Hepatocyte (in vitro differentiated cells): Measurements from ENCODE around the gene CAVIN1. TPM values are rescaled to one million over a fixed set of nuclear protein-coding genes. Genes with fewer than 3 reads are reported as not detected.

Experiments used
- DNase-seq: peaks from one replicate; pipeline ENCODE4 v3.0.0-alpha.2; 2016; ENCODE audit warnings: low spot score
- H2AFZ ChIP-seq: fragments of 200-600 bp; sonication (generic); 2 replicates; pipeline ENCODE4 v1.6.0; 2016; ENCODE audit warnings: antibody characterized with exemption, mild to moderate bottlenecking
- H3K27ac ChIP-seq: fragments of 200-600 bp; sonication (generic); 2 replicates; pipeline ENCODE4 v1.5.1; 2016; ENCODE audit warnings: mild to moderate bottlenecking
- H3K27me3 ChIP-seq: fragments of 200-600 bp; sonication (generic); 2 replicates; pipeline ENCODE4 v1.6.1; 2016
- H3K36me3 ChIP-seq: fragments of 200-600 bp; sonication (generic); replicated peaks from 2 replicates; pipeline ENCODE4 v1.5.1; 2016; ENCODE audit warnings: low read depth; ENCODE audit not compliant: insufficient read depth
- H3K4me1 ChIP-seq: fragments of 200-600 bp; sonication (generic); 2 replicates; pipeline ENCODE4 v1.5.1; 2016; ENCODE audit warnings: mild to moderate bottlenecking, moderate library complexity; ENCODE audit not compliant: insufficient read depth
- H3K4me2 ChIP-seq: fragments of 200-600 bp; sonication (generic); 2 replicates; pipeline ENCODE4 v1.6.0; 2016
- H3K4me3 ChIP-seq: fragments of 200-600 bp; sonication (generic); 2 replicates; pipeline ENCODE4 v1.5.1; 2016; ENCODE audit warnings: mild to moderate bottlenecking
- H3K79me2 ChIP-seq: fragments of 200-600 bp; sonication (generic); 2 replicates; pipeline ENCODE4 v1.6.0; 2017; ENCODE audit warnings: mild to moderate bottlenecking
- H3K9me2 ChIP-seq: fragments of 200-600 bp; sonication (generic); replicated peaks from 2 replicates; pipeline ENCODE4 v1.6.0; 2017; ENCODE audit warnings: mild to moderate bottlenecking; ENCODE audit not compliant: insufficient read depth
- H3K9me3 ChIP-seq: fragments of 200-600 bp; sonication (generic); 2 replicates; pipeline ENCODE4 v1.5.1; 2016; ENCODE audit warnings: low read depth, mild to moderate bottlenecking
- H4K20me1 ChIP-seq: fragments of 200-600 bp; sonication (generic); 2 replicates; pipeline ENCODE4 v1.6.0; 2016; ENCODE audit warnings: mild to moderate bottlenecking; ENCODE audit not compliant: insufficient read depth, poor library complexity, severe bottlenecking
- CTCF ChIP-seq: fragments of 200-600 bp; sonication (generic); IDR thresholded peaks from 2 replicates; pipeline ENCODE4 v1.5.1; 2016; ENCODE audit warnings: antibody characterized with exemption, mild to moderate bottlenecking; ENCODE audit not compliant: poor library complexity
- EZH2 ChIP-seq: fragments of 200-600 bp; sonication (generic); IDR thresholded peaks from 2 replicates; pipeline ENCODE4 v1.6.1; 2016; ENCODE audit warnings: antibody characterized with exemption, mild to moderate bottlenecking, borderline replicate concordance
- EZH2phosphoT487 ChIP-seq: fragments of 200-600 bp; sonication (generic); IDR thresholded peaks from one replicate; pipeline ENCODE4 v1.6.1; 2018; ENCODE audit warnings: antibody characterized with exemption, mild to moderate bottlenecking, low read depth, moderate library complexity; ENCODE audit not compliant: unreplicated experiment, severe bottlenecking
- WGBS: methylation state at CpG from one replicate; pipeline ENCODE4 v1.1.6; 2016; ENCODE audit warnings: low lambda C conversion rate; ENCODE audit errors: missing lambda C conversion rate; 5-methylcytosine and 5-hydroxymethylcytosine counted together
- polyA plus RNA-seq: library from polyadenylated mRNA; unstranded; fragments of >200 nt; fragmentation: Nextera tagmentation; extraction: Ambion mirVana; gene quantifications from 2 replicates; pipeline ENCODE4 v1.2.1, GENCODE V29; 2016
- total RNA-seq: library from RNA; depleted of rRNA; stranded (reverse); fragments of >200 nt; gene quantifications from 2 replicates; pipeline ENCODE4 v1.2.3, GENCODE V29; 2014

The CAVIN1 gene
- total and polyA plus RNA-seq, 2 experiments from 2014 or later: 85.8 to 111 TPM

GRCh38 chr17:42406615-42407288 is 16.3 kb downstream of the CAVIN1 start:
- H3K27me3 ChIP-seq: no peaks in the 10 kb centered on the region
- peaks cover 8% of the 10 kb centered on the region for H4K20me1 ChIP-seq
- H3K9me3 ChIP-seq: no peaks in the 10 kb centered on the region
- no peak overlapping the region for H3K4me2 ChIP-seq
- H3K9me2 ChIP-seq: no peaks in the 10 kb centered on the region
- no peak overlapping the region for H3K27ac ChIP-seq
- H3K4me3 ChIP-seq: no peak overlapping the region
- no peaks in the 10 kb centered on the region for H3K36me3 ChIP-seq
- no peak for DNase-seq
- TF ChIP-seq EZH2 (no peak), EZH2phosphoT487 (no peak), CTCF (no peak)
- WGBS: 90% methylated on average over 5 of the region's 5 CpGs
- peaks cover 10% of the 10 kb centered on the region for H3K4me1 ChIP-seq
- no peak overlapping the region for H2AFZ ChIP-seq
- peaks cover 12% of the 10 kb centered on the region for H3K79me2 ChIP-seq

GRCh38 chr17:42405963-42406495 is 17.0 kb downstream of the CAVIN1 start:
- H3K4me2 ChIP-seq: no peak overlapping the region
- TF ChIP-seq CTCF (peak; percentile 89), EZH2phosphoT487 (no peak)
- H3K27ac ChIP-seq: no peak overlapping the region
- peaks cover 7% of the 10 kb centered on the region for H4K20me1 ChIP-seq
- H3K27me3 ChIP-seq: no peaks in the 10 kb centered on the region
- H3K4me1 ChIP-seq: peaks cover 10% of the 10 kb centered on the region
- no peak overlapping the region for H2AFZ ChIP-seq
- no peaks in the 10 kb centered on the region for H3K36me3 ChIP-seq
- peaks cover 12% of the 10 kb centered on the region for H3K79me2 ChIP-seq
- DNase-seq: peak; percentile 84
- 51% methylated on average over 26 of the region's 26 CpGs for WGBS
- no peaks in the 10 kb centered on the region for H3K9me2 ChIP-seq
- H3K9me3 ChIP-seq: no peaks in the 10 kb centered on the region
- H3K4me3 ChIP-seq: no peak overlapping the region

DNA sequence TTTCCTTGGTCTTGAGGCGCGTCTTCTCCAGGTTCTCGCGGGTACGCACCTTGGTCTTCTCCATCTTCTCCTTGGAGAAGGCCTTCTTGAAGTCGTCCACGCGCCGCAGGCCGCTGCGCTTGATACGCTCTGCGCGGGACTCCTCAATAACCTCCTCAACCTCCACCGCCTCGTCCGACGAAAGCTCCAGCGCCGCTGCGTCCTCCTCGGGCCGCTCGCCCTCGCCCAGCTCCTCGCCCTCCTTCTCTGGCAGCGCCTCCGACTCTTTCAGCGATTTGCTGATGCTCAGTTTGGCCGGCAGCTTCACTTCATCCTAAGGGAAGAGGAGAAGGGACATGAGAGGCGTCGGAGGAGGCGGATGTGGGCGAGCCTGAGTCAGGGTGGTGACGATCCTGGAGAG is 18.0 kb downstream of the CAVIN1 start:
- no peak overlapping the region for H3K4me3 ChIP-seq
- H2AFZ ChIP-seq: no peak overlapping the region
- no peak for DNase-seq
- peaks cover 11% of the 10 kb centered on the region for H3K4me1 ChIP-seq
- no peaks in the 10 kb centered on the region for H3K9me2 ChIP-seq
- no peaks in the 10 kb centered on the region for H3K36me3 ChIP-seq
- H3K9me3 ChIP-seq: no peaks in the 10 kb centered on the region
- H3K79me2 ChIP-seq: peaks cover 12% of the 10 kb centered on the region
- no peak for TF ChIP-seq EZH2phosphoT487
- TF ChIP-seq EZH2: no peak
- no peak for TF ChIP-seq CTCF
- no peak overlapping the region for H3K27ac ChIP-seq
- H4K20me1 ChIP-seq: peaks cover 7% of the 10 kb centered on the region
- over 99% methylated on average over 27 of the region's 35 CpGs for WGBS
- no peaks in the 10 kb centered on the region for H3K27me3 ChIP-seq
- H3K4me2 ChIP-seq: no peak overlapping the region
